SU-DHL-6 (cell line): ENCODE results near the gene SREBF1.

Source experiments
- EZH2phosphoT487 ChIP-seq: fragments of 200-600 bp; sonication (generic), shearing (Covaris generic); conservative IDR thresholded peaks from 2 replicates; pipeline ENCODE4 v1.6.1; 2018; ENCODE audit warnings: mild to moderate bottlenecking, antibody characterized with exemption, low read length, moderate library complexity, mixed read lengths
- TF ChIP-seq, protein P1 (sequence below): fragments of 200-600 bp; sonication (generic); IDR thresholded peaks from one replicate; pipeline ENCODE4 v1.5.1; 2017; ENCODE audit warnings: antibody characterized with exemption, mild to moderate bottlenecking, low read length, moderate library complexity; ENCODE audit not compliant: insufficient read depth, poor library complexity, severe bottlenecking

DNA sequence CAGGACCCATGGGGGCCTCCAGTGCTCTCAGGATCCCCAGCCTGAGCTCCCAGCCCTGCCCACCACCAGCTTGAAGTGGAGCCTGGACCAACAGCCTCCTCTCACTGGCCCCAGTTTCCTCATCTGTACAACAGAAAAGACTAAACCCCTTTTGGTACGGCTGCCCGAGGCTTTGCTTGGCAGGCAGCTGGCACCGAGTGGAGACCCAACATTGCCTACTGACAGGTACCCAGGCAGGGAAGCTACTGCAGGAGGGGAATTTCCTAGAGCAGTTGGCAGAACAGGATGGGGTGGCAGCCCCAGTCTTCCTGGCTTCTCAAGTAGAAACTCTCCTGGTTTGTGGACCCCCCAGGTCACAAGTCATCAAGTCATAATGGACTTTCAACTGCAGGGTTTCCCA, 14.2 kb downstream of the SREBF1 start:
- TF ChIP-seq, protein P1, sequence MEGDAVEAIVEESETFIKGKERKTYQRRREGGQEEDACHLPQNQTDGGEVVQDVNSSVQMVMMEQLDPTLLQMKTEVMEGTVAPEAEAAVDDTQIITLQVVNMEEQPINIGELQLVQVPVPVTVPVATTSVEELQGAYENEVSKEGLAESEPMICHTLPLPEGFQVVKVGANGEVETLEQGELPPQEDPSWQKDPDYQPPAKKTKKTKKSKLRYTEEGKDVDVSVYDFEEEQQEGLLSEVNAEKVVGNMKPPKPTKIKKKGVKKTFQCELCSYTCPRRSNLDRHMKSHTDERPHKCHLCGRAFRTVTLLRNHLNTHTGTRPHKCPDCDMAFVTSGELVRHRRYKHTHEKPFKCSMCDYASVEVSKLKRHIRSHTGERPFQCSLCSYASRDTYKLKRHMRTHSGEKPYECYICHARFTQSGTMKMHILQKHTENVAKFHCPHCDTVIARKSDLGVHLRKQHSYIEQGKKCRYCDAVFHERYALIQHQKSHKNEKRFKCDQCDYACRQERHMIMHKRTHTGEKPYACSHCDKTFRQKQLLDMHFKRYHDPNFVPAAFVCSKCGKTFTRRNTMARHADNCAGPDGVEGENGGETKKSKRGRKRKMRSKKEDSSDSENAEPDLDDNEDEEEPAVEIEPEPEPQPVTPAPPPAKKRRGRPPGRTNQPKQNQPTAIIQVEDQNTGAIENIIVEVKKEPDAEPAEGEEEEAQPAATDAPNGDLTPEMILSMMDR = no peak
- no peak for TF ChIP-seq EZH2phosphoT487
